ENCODE results near the gene NDST4.

DNA sequence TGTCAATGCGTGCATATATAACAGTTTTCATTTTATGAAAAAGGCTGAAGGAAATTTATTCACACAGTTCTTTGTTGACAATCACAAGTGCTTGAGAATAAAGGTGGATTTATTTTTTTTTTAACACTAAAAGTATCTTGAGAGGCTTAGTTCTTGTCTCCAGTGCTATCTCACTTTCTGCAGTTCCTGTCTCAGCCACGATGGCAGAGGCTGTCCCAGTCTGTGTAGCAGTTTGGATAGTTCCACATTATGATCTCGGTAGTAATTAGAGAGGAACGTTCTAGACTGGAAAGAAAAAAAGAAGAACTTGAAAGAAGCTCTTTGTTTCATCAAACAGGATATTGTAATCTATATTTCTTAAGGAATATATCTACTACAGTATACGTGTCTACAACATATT lies 285.8 kb downstream of the NDST4 start:
- TF ChIP-seq, protein P1, sequence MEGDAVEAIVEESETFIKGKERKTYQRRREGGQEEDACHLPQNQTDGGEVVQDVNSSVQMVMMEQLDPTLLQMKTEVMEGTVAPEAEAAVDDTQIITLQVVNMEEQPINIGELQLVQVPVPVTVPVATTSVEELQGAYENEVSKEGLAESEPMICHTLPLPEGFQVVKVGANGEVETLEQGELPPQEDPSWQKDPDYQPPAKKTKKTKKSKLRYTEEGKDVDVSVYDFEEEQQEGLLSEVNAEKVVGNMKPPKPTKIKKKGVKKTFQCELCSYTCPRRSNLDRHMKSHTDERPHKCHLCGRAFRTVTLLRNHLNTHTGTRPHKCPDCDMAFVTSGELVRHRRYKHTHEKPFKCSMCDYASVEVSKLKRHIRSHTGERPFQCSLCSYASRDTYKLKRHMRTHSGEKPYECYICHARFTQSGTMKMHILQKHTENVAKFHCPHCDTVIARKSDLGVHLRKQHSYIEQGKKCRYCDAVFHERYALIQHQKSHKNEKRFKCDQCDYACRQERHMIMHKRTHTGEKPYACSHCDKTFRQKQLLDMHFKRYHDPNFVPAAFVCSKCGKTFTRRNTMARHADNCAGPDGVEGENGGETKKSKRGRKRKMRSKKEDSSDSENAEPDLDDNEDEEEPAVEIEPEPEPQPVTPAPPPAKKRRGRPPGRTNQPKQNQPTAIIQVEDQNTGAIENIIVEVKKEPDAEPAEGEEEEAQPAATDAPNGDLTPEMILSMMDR (IDR thresholded peaks at IDR 0.05), result no peak
- TF ChIP-seq ZFX (IDR thresholded peaks at IDR 0.05; ENCODE audit: borderline replicate concordance), result no peak
